Pulmonary artery endothelial cell (primary cell): ENCODE data around the gene ARHGEF6. TPM values are rescaled to one million over a fixed set of nuclear protein-coding genes. Genes with fewer than 3 reads are reported as not detected.

Experiments used
- total RNA-seq: library from RNA; depleted of rRNA; stranded (reverse); fragments of >200 nt; gene quantifications from 2 replicates; pipeline ENCODE4 v1.2.3, GENCODE V29; 2014

Gene ARHGEF6
- total RNA-seq, 1 donor from 2014 or later: 4.6 TPM

Other genes starting within 250 kb of the ARHGEF6 start
- not detected in 2 replicates for gene VGLL1, start 248.7 kb downstream of the ARHGEF6 start, total RNA-seq
- not detected in 2 replicates for gene CD40LG, start 132.8 kb downstream of the ARHGEF6 start, total RNA-seq
- gene RBMX, start 99.8 kb upstream of the ARHGEF6 start, total RNA-seq: 205 and 220 TPM in 2 replicates